Activated naive CD4-positive, alpha-beta T cell treated with anti-CD3 and anti-CD28 coated beads for 36 hours (primary cell): ENCODE data around the gene SLC24A4. TPM values are rescaled to one million over a fixed set of nuclear protein-coding genes. Genes with fewer than 3 reads are reported as not detected.

Experiments used
- CTCF ChIA-PET: fragments of 350-600 bp; sonication (Branson Sonifier 250); formaldehyde crosslinking; loops from one replicate; lab custom pipeline; 2021; ENCODE audit warnings: antibody characterized with exemption; lab: Charles Lee
- DNase-seq: peaks from one replicate; pipeline ENCODE4 v3.0.0-alpha.2; 2020
- H3K27ac Mint-ChIP-seq: one replicate; pipeline ENCODE4 v1.8.0; 2021; ENCODE audit warnings: mild to moderate bottlenecking, mixed read lengths
- H3K27me3 Mint-ChIP-seq: one replicate; pipeline ENCODE4 v1.8.0; 2021; ENCODE audit warnings: low read depth, mixed read lengths
- H3K36me3 Mint-ChIP-seq: one replicate; pipeline ENCODE4 v1.8.0; 2021; ENCODE audit warnings: low read depth, mixed read lengths
- H3K4me1 Mint-ChIP-seq: one replicate; pipeline ENCODE4 v1.8.0; 2021; ENCODE audit warnings: low read depth, mixed read lengths
- H3K4me3 Mint-ChIP-seq: one replicate; pipeline ENCODE4 v1.8.0; 2021; ENCODE audit warnings: mild to moderate bottlenecking, moderate library complexity, mixed read lengths
- H3K9me3 Mint-ChIP-seq: one replicate; pipeline ENCODE4 v1.8.0; 2021; ENCODE audit warnings: mixed read lengths
- intact Hi-C: fragments of 100-400 bp; cut with micrococcal nuclease; formaldehyde crosslinking; loops from one replicate; pipeline ENCODE4 v1.15.1; 2023
- total RNA-seq, 2 experiments: library from RNA; stranded (reverse); gene quantifications; one replicate each; pipeline ENCODE4 v1.2.3, GENCODE V29; 2021

Gene SLC24A4
- total RNA-seq, 2 experiments from 2014 or later: not detected

DNA sequence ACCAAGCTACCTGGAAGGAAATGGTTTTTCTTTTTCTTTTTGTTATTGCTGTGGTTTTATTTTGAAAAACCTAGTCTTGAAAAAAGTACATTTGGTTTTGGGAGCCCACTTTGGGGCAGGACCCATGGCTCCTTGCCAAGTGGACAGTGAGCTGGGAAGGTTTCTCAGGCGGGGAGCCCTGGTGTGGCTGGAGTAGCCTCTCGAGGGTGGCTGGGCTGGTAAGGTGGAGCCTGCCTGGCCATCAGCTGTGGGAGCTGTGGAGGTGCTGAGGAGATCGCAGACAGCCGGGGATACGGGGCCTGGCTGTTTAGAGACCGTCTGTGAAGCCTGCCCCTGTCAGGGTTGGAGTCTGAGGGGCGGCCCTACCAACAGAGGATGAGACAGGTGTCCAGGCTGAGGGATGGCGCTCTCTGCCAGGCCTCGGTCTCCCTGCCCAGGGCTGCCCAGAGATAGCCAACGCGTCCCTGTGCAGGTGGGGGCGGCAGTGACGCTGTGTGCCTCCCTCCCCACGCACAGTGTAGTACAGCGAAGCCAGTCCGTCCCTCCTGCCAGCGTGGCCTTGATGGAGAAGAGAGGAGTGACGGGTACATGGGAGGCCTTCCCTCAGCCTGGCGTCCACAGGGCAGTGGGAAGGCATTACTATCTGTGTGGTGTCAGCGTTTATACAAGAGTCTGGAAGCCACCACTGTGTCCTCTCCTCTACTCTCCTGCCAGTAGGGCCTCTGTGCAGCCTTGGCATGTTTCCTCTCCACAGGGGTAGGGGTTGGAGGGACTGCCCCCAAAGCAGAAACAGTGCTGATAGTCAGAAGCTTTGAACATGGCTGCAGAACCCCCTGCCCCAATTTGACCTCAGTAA is 196.5 kb downstream of the SLC24A4 start:
- H3K36me3 Mint-ChIP-seq: peaks cover 3% of the 10 kb centered on the region

DNA sequence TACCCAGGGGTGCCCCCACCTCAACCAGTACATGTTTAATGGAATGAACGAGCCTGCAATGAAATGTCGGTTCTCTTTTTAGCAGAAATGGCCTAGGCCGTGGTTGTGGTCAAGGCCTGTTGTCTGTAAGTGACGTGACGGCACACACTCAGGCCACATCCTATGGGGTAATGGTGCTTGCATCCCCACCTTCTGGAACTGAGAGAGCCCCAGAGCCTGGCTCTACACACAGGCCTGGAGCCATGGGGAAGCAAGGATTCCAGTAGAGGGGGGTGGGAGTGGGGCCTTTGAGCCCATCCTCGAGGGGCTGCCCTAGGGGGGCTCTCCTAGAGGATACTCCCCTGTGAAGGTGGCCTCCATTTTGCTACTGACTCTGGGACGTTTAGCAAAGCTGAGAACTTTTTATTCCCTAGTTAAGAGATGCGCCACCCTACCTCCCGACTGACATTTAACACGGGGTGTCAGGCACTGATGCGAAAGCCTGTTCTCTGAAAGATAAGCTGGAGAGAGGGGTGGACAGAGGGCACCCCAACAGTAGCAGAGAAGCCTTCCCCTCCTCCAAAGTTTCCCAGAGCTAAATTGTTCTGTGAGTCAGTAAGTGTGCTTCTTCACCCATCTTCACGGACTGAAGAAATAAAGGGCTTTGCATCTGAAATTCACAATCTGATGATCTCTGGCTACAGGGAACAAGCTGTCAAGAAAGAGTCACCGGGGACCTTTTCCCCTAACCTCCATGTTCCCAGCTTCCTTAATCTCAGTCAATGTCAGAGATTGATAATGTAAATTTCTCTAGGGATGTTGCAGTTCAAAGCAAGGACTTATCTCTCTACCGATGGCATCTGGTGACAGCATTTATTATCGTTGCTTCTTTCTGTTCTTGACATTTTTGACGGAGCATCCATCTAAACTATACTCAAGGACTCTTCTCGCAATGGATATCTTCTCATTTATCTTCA is 197.4 kb downstream of the SLC24A4 start:
- no peak overlapping the region for H3K27ac Mint-ChIP-seq
- CTCF ChIA-PET: no interaction called here
- intact Hi-C loops: no loop called here
- peaks cover 30% of the 10 kb centered on the region for H3K4me1 Mint-ChIP-seq
- peaks cover 3% of the 10 kb centered on the region for H3K36me3 Mint-ChIP-seq
- no peak overlapping the region for H3K4me3 Mint-ChIP-seq
- H3K9me3 Mint-ChIP-seq: peaks cover 6% of the 10 kb centered on the region
- no peak for DNase-seq
- H3K27me3 Mint-ChIP-seq: no peaks in the 10 kb centered on the region

More for the DNA sequence above, 196.5 kb downstream of the SLC24A4 start:
- H3K9me3 Mint-ChIP-seq: peaks cover 6% of the 10 kb centered on the region
- DNase-seq: no peak
- CTCF ChIA-PET: interaction anchor here (0.8 to 1.3 kb wide), 2 partner anchors 66 to 307 kb away, joined by 3 to 4 read pairs; no protein-coding TSS in a partner anchor
- no peak overlapping the region for H3K4me3 Mint-ChIP-seq
- H3K4me1 Mint-ChIP-seq: peaks cover 30% of the 10 kb centered on the region
- H3K27me3 Mint-ChIP-seq: no peaks in the 10 kb centered on the region
- H3K27ac Mint-ChIP-seq: no peak overlapping the region
- intact Hi-C loops: no loop called here

DNA sequence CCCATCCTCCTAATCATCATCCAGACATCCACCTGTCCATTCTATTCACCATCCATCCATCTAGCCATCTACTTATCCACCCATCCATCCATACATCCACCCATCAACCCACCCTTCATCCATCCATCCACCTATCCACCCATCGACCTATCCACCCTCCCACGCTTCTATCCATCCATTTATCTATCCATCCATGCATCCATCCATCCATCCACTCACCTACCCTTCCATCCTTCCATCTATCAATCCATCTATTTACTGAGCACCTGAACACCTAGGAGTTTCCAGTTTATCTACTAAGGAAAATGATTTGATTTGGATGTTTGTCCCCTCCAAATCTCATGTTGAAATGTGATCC is 198.1 kb downstream of the SLC24A4 start:
- Mint-ChIP-seq H3K27ac (no peak overlapping the region), H3K4me1 (peaks cover 26% of the 10 kb centered on the region), H3K9me3 (peaks cover 6% of the 10 kb centered on the region), H3K27me3 (no peaks in the 10 kb centered on the region), H3K4me3 (no peak overlapping the region), H3K36me3 (peaks cover 3% of the 10 kb centered on the region)
- intact Hi-C loops: no loop called here
- CTCF ChIA-PET: no interaction called here
- no peak for DNase-seq

DNA sequence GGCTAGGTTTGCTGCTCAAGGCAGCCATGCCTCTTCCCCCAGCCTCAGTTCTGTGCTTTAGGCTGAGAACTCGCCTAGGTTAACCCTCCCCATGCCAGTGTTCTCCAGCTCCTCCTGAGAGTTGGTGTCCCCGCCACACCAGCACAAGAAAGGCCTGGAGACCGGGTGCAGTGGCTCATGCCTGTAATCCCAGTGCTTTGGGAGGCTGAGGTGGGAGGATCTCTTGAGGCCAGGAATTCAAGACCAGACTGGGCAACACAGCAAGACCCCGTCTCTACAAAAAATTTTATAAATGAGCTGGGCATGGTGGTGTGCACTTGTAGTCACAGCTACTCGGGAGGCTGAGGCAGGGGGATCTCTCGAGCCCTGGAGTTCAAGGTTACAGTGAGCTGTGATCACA is 200.8 kb downstream of the SLC24A4 start:
- CTCF ChIA-PET: interaction anchor here (0.5 kb wide), 1 partner anchor 46 kb away, joined by 3 read pairs; no protein-coding TSS in a partner anchor

DNA sequence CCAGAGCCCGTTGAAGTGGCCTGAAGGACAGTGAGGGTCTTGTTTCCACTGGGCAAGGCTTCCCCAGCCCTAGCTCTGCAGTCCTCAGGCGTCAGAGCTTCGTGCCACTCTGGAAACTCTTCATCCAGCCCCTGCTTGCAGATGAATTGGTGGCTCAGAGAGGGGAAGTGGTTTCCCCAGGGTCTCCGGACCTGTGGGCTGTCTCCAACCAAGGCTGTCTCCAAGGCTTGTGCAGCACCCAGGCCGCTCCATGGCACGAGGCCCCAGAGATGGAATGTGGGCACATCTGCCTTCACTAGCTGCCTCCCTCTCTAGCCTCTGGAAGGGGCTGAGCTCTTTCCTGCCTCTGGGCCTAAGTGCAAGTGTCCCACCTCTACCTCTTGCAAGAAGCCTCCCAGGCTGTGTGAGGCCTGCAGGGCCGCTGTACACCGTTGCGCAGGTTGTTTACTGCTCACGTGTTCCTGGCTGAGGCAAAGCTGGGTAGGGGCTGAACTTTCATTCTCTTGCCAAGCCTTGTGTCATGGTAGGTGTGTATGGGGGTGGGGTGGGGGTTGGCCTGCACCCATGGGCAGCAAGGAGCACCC is 201.7 kb downstream of the SLC24A4 start:
- Mint-ChIP-seq H3K9me3 (peaks cover 6% of the 10 kb centered on the region), H3K36me3 (peaks cover 3% of the 10 kb centered on the region), H3K4me3 (no peak overlapping the region), H3K27ac (no peak overlapping the region), H3K4me1 (peaks cover 13% of the 10 kb centered on the region), H3K27me3 (no peaks in the 10 kb centered on the region)
- intact Hi-C loops: no loop called here
- no peak for DNase-seq
- CTCF ChIA-PET: no interaction called here

More for the DNA sequence above, 200.8 kb downstream of the SLC24A4 start:
- Mint-ChIP-seq H3K4me1 (peaks cover 14% of the 10 kb centered on the region), H3K9me3 (peaks cover 6% of the 10 kb centered on the region), H3K27ac (no peak overlapping the region), H3K4me3 (no peak overlapping the region), H3K27me3 (no peaks in the 10 kb centered on the region), H3K36me3 (peaks cover 3% of the 10 kb centered on the region)
- no peak for DNase-seq
- intact Hi-C loops: no loop called here

DNA sequence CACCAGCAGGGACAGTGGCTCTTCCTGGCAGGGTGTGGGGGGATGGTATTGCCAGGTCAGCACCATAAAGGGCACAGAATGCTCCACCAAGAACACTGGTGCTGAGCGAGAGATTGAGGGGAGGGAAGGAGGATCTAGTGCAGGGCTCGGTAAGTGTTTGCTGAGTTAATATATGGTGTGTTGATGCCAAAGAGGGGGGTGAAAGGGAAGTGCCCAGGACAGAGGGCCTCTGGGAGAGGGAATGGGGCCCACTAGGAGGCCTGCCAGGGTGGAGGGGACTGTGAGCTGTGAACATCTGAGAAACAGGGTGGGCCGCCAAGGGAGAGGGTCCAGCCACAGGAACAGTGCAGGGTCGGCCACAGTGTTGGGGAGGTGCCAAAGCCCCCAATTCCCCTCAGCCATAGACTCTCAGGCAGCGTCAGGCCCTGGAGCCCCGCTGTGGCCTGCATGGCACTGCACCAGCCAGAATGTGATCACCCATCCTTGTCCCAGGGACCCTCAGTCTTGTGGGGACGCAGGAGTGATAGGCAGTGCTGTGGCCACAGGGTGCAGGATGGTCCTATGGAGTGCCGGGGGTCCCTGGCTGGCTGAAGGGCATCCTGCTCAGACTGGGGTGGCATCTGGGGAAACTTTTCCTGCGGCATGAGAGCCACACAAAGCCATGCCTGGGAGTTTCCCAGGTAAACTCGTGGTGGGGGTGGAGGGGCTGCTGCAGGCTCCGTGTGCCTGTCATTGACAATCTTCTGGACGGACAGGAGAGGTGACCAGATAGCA is 202.5 kb downstream of the SLC24A4 start:
- no peak for DNase-seq
- H3K36me3 Mint-ChIP-seq: peaks cover 3% of the 10 kb centered on the region
- H3K9me3 Mint-ChIP-seq: peaks cover 6% of the 10 kb centered on the region
- H3K4me3 Mint-ChIP-seq: no peak overlapping the region
- H3K4me1 Mint-ChIP-seq: peaks cover 21% of the 10 kb centered on the region
- no peaks in the 10 kb centered on the region for H3K27me3 Mint-ChIP-seq
- no peak overlapping the region for H3K27ac Mint-ChIP-seq
- CTCF ChIA-PET: interaction anchor here (1.0 kb wide), 1 partner anchor 88 kb away, joined by 3 read pairs; no protein-coding TSS in a partner anchor
- intact Hi-C loops: no loop called here

DNA sequence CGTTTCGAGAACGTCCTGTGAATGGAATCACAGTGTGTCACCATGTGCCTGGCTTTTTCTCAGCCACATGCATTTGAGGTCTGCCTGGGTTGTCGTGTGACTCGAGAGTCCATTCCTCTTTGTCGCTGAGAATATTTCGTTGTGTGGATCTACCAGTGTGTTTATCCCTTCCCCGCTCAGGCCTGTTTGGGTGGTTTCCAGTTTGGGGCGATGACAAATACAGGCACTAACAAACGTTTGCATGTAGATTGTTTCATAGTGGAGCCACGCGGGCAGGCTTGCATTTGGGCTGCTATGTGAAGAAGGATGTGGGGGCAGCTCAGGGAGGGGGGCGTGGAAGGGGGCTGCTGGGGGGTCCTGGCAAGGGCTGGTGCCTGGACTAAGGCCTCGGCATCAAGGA is 204.8 kb downstream of the SLC24A4 start:
- H3K36me3 Mint-ChIP-seq: no peaks in the 10 kb centered on the region
- H3K9me3 Mint-ChIP-seq: no peaks in the 10 kb centered on the region
- intact Hi-C loops: no loop called here
- CTCF ChIA-PET: no interaction called here
- no peak for DNase-seq
- H3K27me3 Mint-ChIP-seq: no peaks in the 10 kb centered on the region
- H3K4me1 Mint-ChIP-seq: peaks cover 39% of the 10 kb centered on the region
- no peak overlapping the region for H3K4me3 Mint-ChIP-seq
- no peak overlapping the region for H3K27ac Mint-ChIP-seq

DNA sequence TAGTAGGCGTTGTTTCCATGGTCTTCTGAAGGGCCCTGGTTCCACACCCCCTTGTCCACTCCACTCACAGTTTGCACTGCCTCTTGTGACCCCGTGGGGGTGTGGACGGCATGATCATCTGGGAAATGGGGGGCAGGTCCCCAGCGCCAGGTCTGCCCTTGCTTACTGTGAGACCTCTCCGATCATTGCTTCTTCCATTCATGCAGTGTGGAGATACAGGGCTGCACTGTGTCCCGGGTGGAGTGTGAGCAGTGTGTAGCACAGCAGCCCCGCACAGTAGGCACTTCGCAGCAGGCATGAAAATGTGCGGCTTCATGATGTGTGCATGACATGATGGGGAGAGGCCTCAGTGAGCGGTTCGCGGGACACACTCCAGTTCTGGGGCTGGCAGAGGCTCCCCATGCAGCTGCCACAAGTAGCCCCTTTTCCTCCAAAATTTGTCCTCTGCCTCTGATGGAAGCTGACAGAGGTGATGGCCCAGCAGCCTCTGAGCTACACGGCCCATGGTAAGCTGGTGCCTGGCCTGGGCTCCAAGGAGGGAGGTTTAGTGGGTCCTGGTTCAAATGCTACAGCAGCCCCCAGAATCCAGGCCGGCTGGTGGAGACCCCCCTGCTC is 205.6 kb downstream of the SLC24A4 start:
- H3K4me3 Mint-ChIP-seq: no peak overlapping the region
- H3K9me3 Mint-ChIP-seq: no peaks in the 10 kb centered on the region
- peaks cover 46% of the 10 kb centered on the region for H3K4me1 Mint-ChIP-seq
- H3K36me3 Mint-ChIP-seq: no peaks in the 10 kb centered on the region
- H3K27me3 Mint-ChIP-seq: no peaks in the 10 kb centered on the region
- DNase-seq: no peak
- intact Hi-C loops: no loop called here
- CTCF ChIA-PET: interaction anchor here (1.1 kb wide), 1 partner anchor 12 kb away, joined by 3 read pairs; no protein-coding TSS in a partner anchor
- H3K27ac Mint-ChIP-seq: no peak overlapping the region

DNA sequence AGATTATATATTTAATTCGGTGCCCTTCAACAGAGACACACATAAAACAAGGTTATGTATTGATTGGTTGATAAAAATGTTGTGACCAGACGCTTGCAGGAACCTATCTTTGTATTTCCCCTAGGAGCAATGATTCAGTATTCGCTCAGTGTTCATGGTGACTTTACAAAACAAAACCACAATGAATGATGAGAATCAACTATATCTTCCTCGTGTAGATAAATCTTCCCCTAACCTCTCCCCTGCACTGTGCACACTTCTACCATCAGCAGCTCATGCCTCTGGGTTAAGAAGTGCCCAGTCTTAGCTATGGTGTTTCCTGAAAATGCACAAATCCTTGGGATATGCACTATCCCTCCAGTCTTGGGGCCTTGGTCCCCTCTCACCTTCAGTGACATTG is 206.9 kb downstream of the SLC24A4 start:
- Mint-ChIP-seq H3K9me3 (no peaks in the 10 kb centered on the region), H3K27me3 (no peaks in the 10 kb centered on the region), H3K27ac (peak overlapping the region; percentile 61), H3K36me3 (no peaks in the 10 kb centered on the region), H3K4me3 (no peak overlapping the region), H3K4me1 (peaks cover 54% of the 10 kb centered on the region)
- CTCF ChIA-PET: no interaction called here
- intact Hi-C loops: loop anchor here (2.0 to 5.0 kb wide), 2 partner anchors 17 to 122 kb away; partner anchors contain the start of gene RIN3
- no peak for DNase-seq

DNA sequence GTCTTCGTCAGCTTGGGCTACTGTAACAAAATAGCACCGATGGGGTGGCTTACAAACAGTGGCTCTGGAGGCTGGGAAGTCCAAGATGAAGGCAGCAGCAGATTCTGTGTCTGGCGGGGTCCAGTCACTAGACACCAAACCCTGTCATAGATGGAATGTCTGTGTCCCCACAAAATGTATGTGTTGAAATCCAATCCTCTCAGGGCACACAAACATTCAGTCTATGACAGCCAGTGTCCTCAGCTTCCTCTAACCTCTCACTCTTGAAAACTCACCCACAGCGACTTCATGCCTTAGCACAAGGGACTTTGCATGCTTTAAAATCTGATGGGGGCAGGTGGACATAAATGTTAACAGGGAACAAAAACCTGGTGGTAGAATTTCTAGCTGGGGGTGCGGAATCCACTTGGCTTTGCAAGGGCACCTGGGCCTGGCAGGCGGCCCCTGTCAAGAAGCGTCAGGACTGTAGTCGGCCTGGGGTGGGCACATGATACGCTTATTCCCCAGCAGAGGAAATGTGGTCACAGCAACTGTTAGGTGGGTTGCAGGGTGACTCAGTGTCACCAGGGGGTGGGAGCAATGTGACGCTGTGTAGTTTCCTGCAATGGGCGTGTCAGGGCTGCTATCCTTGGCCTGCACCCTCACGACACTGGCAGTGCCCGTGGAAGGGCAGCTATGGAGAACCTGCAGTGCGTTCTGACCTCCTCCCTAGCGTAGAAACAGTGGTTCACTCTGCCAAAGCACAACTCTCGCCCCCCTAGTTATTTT is 208.3 kb downstream of the SLC24A4 start:
- intact Hi-C loops: loop anchor here (2.0 to 5.0 kb wide), 2 partner anchors 18 to 121 kb away; partner anchors contain the start of gene RIN3
- H3K27ac Mint-ChIP-seq: peak overlapping the region; percentile 85
- peaks cover 1% of the 10 kb centered on the region for H3K9me3 Mint-ChIP-seq
- H3K4me3 Mint-ChIP-seq: peak overlapping the region; percentile 25
- CTCF ChIA-PET: interaction anchor here (0.5 to 1.9 kb wide), 3 partner anchors 150 to 465 kb away, joined by 3 to 4 read pairs (median 3); no protein-coding TSS in a partner anchor
- DNase-seq: peak; percentile 62
- H3K27me3 Mint-ChIP-seq: peaks cover 3% of the 10 kb centered on the region
- H3K4me1 Mint-ChIP-seq: peaks cover 68% of the 10 kb centered on the region
- no peaks in the 10 kb centered on the region for H3K36me3 Mint-ChIP-seq
